Stimulated activated naive CD8-positive, alpha-beta T cell treated with anti-CD3 and anti-CD28 coated beads, Interleukin-15, Interleukin-2, amounts not matched to agents 100 U/mL and 50 U/mL, for 24 hours (primary cell): ENCODE results near the gene MED27.

Experiments used
- ATAC-seq: fragments of 150-1000 bp; cut with Tn5 transposase; one replicate; pipeline ENCODE4 v1.10.0; 2021
- DNase-seq: peaks from one replicate; pipeline ENCODE4 v3.0.0; 2021

The MED27 gene

GRCh38 chr9:131835151-131835910 lies 244.3 kb downstream of the MED27 start:
- no peak for ATAC-seq
- no peak for DNase-seq

GRCh38 chr9:131834721-131835120 lies 244.9 kb downstream of the MED27 start:
- ATAC-seq (no peak), DNase-seq (no peak)

- ATAC-seq (peak; percentile 45), DNase-seq (no peak)
Measured at GRCh38 chr9:131833906-131834305, 245.8 kb downstream of the MED27 start.

GRCh38 chr9:131833083-131833482 lies 246.6 kb downstream of the MED27 start:
- DNase-seq (no peak), ATAC-seq (no peak)

- DNase-seq = no peak
- no peak for ATAC-seq
Measured at GRCh38 chr9:131831380-131832165, 248.1 kb downstream of the MED27 start.

- DNase-seq (no peak), ATAC-seq (peak; percentile 35)
Measured at GRCh38 chr9:131827821-131828369, 251.8 kb downstream of the MED27 start.

GRCh38 chr9:131826966-131827525 lies 252.6 kb downstream of the MED27 start:
- ATAC-seq (no peak), DNase-seq (no peak)

GRCh38 chr9:131826053-131826452 lies 253.6 kb downstream of the MED27 start:
- no peak for ATAC-seq

GRCh38 chr9:131824953-131825495 lies 254.6 kb downstream of the MED27 start:
- DNase-seq (no peak), ATAC-seq (no peak)

More at GRCh38 chr9:131826053-131826452, 253.6 kb downstream of the MED27 start:
- no peak for DNase-seq

GRCh38 chr9:131824155-131824594 lies 255.5 kb downstream of the MED27 start:
- DNase-seq = no peak
- ATAC-seq = no peak

- no peak for DNase-seq
- no peak for ATAC-seq
Measured at GRCh38 chr9:131823701-131824146, 255.9 kb downstream of the MED27 start.

- DNase-seq (no peak), ATAC-seq (no peak)
Measured at GRCh38 chr9:131818089-131818488, 261.6 kb downstream of the MED27 start.

- no peak for DNase-seq
Measured at GRCh38 chr9:131817627-131818026, 262.0 kb downstream of the MED27 start.

GRCh38 chr9:131817073-131817472 lies 262.6 kb downstream of the MED27 start:
- no peak for DNase-seq
- ATAC-seq = no peak

More at GRCh38 chr9:131817627-131818026, 262.0 kb downstream of the MED27 start:
- no peak for ATAC-seq

GRCh38 chr9:131815970-131816873 lies 263.4 kb downstream of the MED27 start:
- ATAC-seq (no peak), DNase-seq (no peak)

- no peak for ATAC-seq
Measured at GRCh38 chr9:131814707-131815106, 265.0 kb downstream of the MED27 start.

GRCh38 chr9:131813116-131813515 lies 266.6 kb downstream of the MED27 start:
- no peak for ATAC-seq

More at GRCh38 chr9:131814707-131815106, 265.0 kb downstream of the MED27 start:
- DNase-seq = no peak

GRCh38 chr9:131812116-131812790 lies 267.4 kb downstream of the MED27 start:
- ATAC-seq = no peak

More at GRCh38 chr9:131813116-131813515, 266.6 kb downstream of the MED27 start:
- DNase-seq = no peak

GRCh38 chr9:131811405-131811804 lies 268.3 kb downstream of the MED27 start:
- ATAC-seq (no peak), DNase-seq (no peak)

More at GRCh38 chr9:131812116-131812790, 267.4 kb downstream of the MED27 start:
- no peak for DNase-seq
